ACHN (cell line): Measurements from ENCODE around the gene MRPL36.
"Not testable (repeated sequence)": the region's sequence is repeated elsewhere in the genome, so short reads cannot be mapped to it uniquely, and the experiment has no call there.

Experiments
- DNase-seq: peaks from one replicate; pipeline ENCODE4 v3.0.0-alpha.2; 2015
- in situ Hi-C: cut with HindIII; loops from 2 replicates; pipeline ENCODE4 v1.10.0; 2017; ENCODE audit warnings: low sequenced_read_pairs, low pct_ligation_motif_present, low pct_unique_long_range_greater_than_20kb

The MRPL36 gene

GRCh38 chr5:1799602-1800471, at the start of gene MRPL36:
Gene MRPL36 (minus strand): TSS chr5:1799837. CDS start chr5:1798935, 902 bp downstream.
- DNase-seq, result peak; percentile 83
- in situ Hi-C loops, result no loop called here

- DNase-seq, result no peak
- in situ Hi-C loops, result no loop called here
Measured at GRCh38 chr5:1847611-1848010, 48.0 kb upstream of the MRPL36 start.

GRCh38 chr5:1847056-1847455, 47.4 kb upstream of the MRPL36 start:
- no peak for DNase-seq
- in situ Hi-C loops, result no loop called here

- DNase-seq, result no peak
- in situ Hi-C loops, result no loop called here
Measured at GRCh38 chr5:1846583-1846982, 46.9 kb upstream of the MRPL36 start.

GRCh38 chr5:1845696-1846095, 46.1 kb upstream of the MRPL36 start:
- no peak for DNase-seq
- in situ Hi-C loops, result no loop called here

GRCh38 chr5:1844708-1845436, 45.2 kb upstream of the MRPL36 start:
- no peak for DNase-seq
- in situ Hi-C loops, result no loop called here

- in situ Hi-C loops, DNase-seq: not testable (repeated sequence)
Measured at GRCh38 chr5:1843761-1844160, 44.1 kb upstream of the MRPL36 start.

- DNase-seq, result no peak
- in situ Hi-C loops, result no loop called here
Measured at GRCh38 chr5:1842004-1842819, 42.6 kb upstream of the MRPL36 start.

GRCh38 chr5:1840741-1841521, 41.3 kb upstream of the MRPL36 start:
- in situ Hi-C loops, result no loop called here
- no peak for DNase-seq

- DNase-seq, result no peak
- in situ Hi-C loops, result no loop called here
Measured at GRCh38 chr5:1840071-1840547, 40.5 kb upstream of the MRPL36 start.

- in situ Hi-C loops, result no loop called here
- DNase-seq, result no peak
Measured at GRCh38 chr5:1838013-1838412, 38.4 kb upstream of the MRPL36 start.

- in situ Hi-C loops, result no loop called here
- no peak for DNase-seq
Measured at GRCh38 chr5:1836891-1837880, 37.5 kb upstream of the MRPL36 start.

- in situ Hi-C loops, result no loop called here
- DNase-seq, result no peak
Measured at GRCh38 chr5:1836176-1836890, 36.7 kb upstream of the MRPL36 start.

GRCh38 chr5:1835431-1835830, 35.8 kb upstream of the MRPL36 start:
- no peak for DNase-seq
- in situ Hi-C loops, result no loop called here

GRCh38 chr5:1834721-1835429, 35.2 kb upstream of the MRPL36 start:
- in situ Hi-C loops, result no loop called here
- DNase-seq, result no peak

- no peak for DNase-seq
- in situ Hi-C loops, result no loop called here
Measured at GRCh38 chr5:1834022-1834551, 34.5 kb upstream of the MRPL36 start.
